ENCODE measurements around the gene PPARA. TPM values are rescaled to one million over a fixed set of nuclear protein-coding genes. Genes with fewer than 3 reads are reported as not detected.

Gene PPARA
- total RNA-seq, 1 donor from 2014 or later, result 9.3 TPM

GRCh38 chr22:46173152-46173551 lies 22.8 kb downstream of the PPARA start:
- no peaks in the 10 kb centered on the region for H3K27me3 ChIP-seq (ENCODE audit: control insufficient read depth, insufficient read depth, low read length)
- DNase-seq (ENCODE audit: low read depth), result no peak

GRCh38 chr22:46175631-46176030 lies 25.3 kb downstream of the PPARA start:
- no peaks in the 10 kb centered on the region for H3K36me3 ChIP-seq (ENCODE audit: control insufficient read depth, insufficient read depth, low read length)
- no peaks in the 10 kb centered on the region for H3K27me3 ChIP-seq (ENCODE audit: control insufficient read depth, insufficient read depth, low read length)
- TF ChIP-seq CTCF (IDR thresholded peaks at IDR 0.05; ENCODE audit: insufficient read depth, low read length, poor library complexity, severe bottlenecking), result no peak
- no peak overlapping the region for H3K4me3 ChIP-seq (ENCODE audit: low read depth, low read length)
- no peak for DNase-seq (ENCODE audit: low read depth)

More at GRCh38 chr22:46173152-46173551, 22.8 kb downstream of the PPARA start:
- TF ChIP-seq CTCF (IDR thresholded peaks at IDR 0.05; ENCODE audit: insufficient read depth, low read length, poor library complexity, severe bottlenecking), result no peak
- H3K36me3 ChIP-seq (ENCODE audit: control insufficient read depth, insufficient read depth, low read length), result no peaks in the 10 kb centered on the region
- no peak overlapping the region for H3K4me3 ChIP-seq (ENCODE audit: low read depth, low read length)

GRCh38 chr22:46176508-46177003 lies 26.2 kb downstream of the PPARA start:
- Histone ChIP-seq H3K27me3 (ENCODE audit: control insufficient read depth, insufficient read depth, low read length) (no peaks in the 10 kb centered on the region), H3K4me3 (ENCODE audit: low read depth, low read length) (no peak overlapping the region), H3K36me3 (ENCODE audit: control insufficient read depth, insufficient read depth, low read length) (no peaks in the 10 kb centered on the region)
- no peak for TF ChIP-seq CTCF (IDR thresholded peaks at IDR 0.05; ENCODE audit: insufficient read depth, low read length, poor library complexity, severe bottlenecking)
- no peak for DNase-seq (ENCODE audit: low read depth)

GRCh38 chr22:46178755-46179505 lies 28.6 kb downstream of the PPARA start:
- no peak overlapping the region for H3K4me3 ChIP-seq (ENCODE audit: low read depth, low read length)
- no peak for DNase-seq (ENCODE audit: low read depth)
- no peaks in the 10 kb centered on the region for H3K27me3 ChIP-seq (ENCODE audit: control insufficient read depth, insufficient read depth, low read length)
- no peak for TF ChIP-seq CTCF (IDR thresholded peaks at IDR 0.05; ENCODE audit: insufficient read depth, low read length, poor library complexity, severe bottlenecking)
- H3K36me3 ChIP-seq (ENCODE audit: control insufficient read depth, insufficient read depth, low read length), result no peaks in the 10 kb centered on the region

GRCh38 chr22:46179748-46180147 lies 29.4 kb downstream of the PPARA start:
- DNase-seq (ENCODE audit: low read depth), result no peak
- Histone ChIP-seq H3K27me3 (ENCODE audit: control insufficient read depth, insufficient read depth, low read length) (no peaks in the 10 kb centered on the region), H3K36me3 (ENCODE audit: control insufficient read depth, insufficient read depth, low read length) (no peaks in the 10 kb centered on the region), H3K4me3 (ENCODE audit: low read depth, low read length) (no peak overlapping the region)
- no peak for TF ChIP-seq CTCF (IDR thresholded peaks at IDR 0.05; ENCODE audit: insufficient read depth, low read length, poor library complexity, severe bottlenecking)

All from kidney epithelial cell (primary cell).